GM12872 (cell line): ENCODE results near the gene KLF11.

ENCODE experiments used
- CTCF ChIP-seq: IDR thresholded peaks from 3 replicates; pipeline ENCODE4 v1.5.1; 2011; ENCODE audit warnings: low read depth, mild to moderate bottlenecking, low read length, moderate library complexity; ENCODE audit not compliant: insufficient read depth

Gene KLF11

GRCh38 chr2:10000541-10000940 lies 42.8 kb upstream of the KLF11 start:
- no peak for TF ChIP-seq CTCF

GRCh38 chr2:10001586-10001985 lies 41.8 kb upstream of the KLF11 start:
- no peak for TF ChIP-seq CTCF

GRCh38 chr2:10002109-10002508 lies 41.2 kb upstream of the KLF11 start:
- TF ChIP-seq CTCF = no peak

- TF ChIP-seq CTCF = no peak
Measured at GRCh38 chr2:10002681-10003080, 40.7 kb upstream of the KLF11 start.

GRCh38 chr2:10003206-10004125 lies 39.9 kb upstream of the KLF11 start:
- TF ChIP-seq CTCF = no peak

- no peak for TF ChIP-seq CTCF
Measured at GRCh38 chr2:10004401-10004800, 38.9 kb upstream of the KLF11 start.

- no peak for TF ChIP-seq CTCF
Measured at GRCh38 chr2:10004836-10005235, 38.5 kb upstream of the KLF11 start.
